ENCODE data around the gene COL21A1. TPM values are rescaled to one million over a fixed set of nuclear protein-coding genes. Genes with fewer than 3 reads are reported as not detected.

COL21A1 gene
- total and polyA plus RNA-seq, 2 of the 13 experiments (the other 11 are each of a cell fraction or from before 2014, with no cell fraction given): 0.13 TPM; not detected in 1

GRCh38 chr6:56072856-56073255 lies 174.5 kb downstream of the COL21A1 start:
- 5% methylated on average over 1 of the region's 1 CpG for WGBS (ENCODE audit: low lambda C conversion rate)
- ChIA-PET POLR2A (no interaction called here), CTCF (ENCODE audit: low intra/inter-chr PET ratio, low total read pairs) (no interaction called here)
- intact Hi-C loops (cut with micrococcal nuclease; ENCODE audit: unreplicated experiment) (no loop called here), in situ Hi-C loops (cut with HindIII; ENCODE audit: extremely low pct_ligation_motif_present, low pct_unique_long_range_greater_than_20kb) (no loop called here)
- no peak overlapping the region for H3K4me2 ChIP-seq (ENCODE audit: low read depth, low read length)
- no peaks in the 10 kb centered on the region for H3K27me3 ChIP-seq (ENCODE audit: control insufficient read depth in 1 of 2, insufficient read depth in 2 of 2, low read length in 2 of 2)
- ATAC-seq (no peak), DNase-seq (ENCODE audit: low spot score) (no peak), FAIRE-seq (no peak)
- H3K36me3 ChIP-seq (replicated peaks in 1 of 2; ENCODE audit: control insufficient read depth in 1 of 2, insufficient read depth in 2 of 2, low read length in 2 of 2): no peaks in the 10 kb centered on the region
- TF ChIP-seq ZFP36L2 (CRISPR knock-in tag; IDR thresholded peaks at IDR 0.05) (no peak), GFI1 (CRISPR knock-in tag; IDR thresholded peaks at IDR 0.05; ENCODE audit: borderline replicate concordance) (no peak), ZFYVE20 (CRISPR knock-in tag; IDR thresholded peaks at IDR 0.05; ENCODE audit: borderline replicate concordance, low read depth) (no peak), CENPT (CRISPR knock-in tag; IDR thresholded peaks at IDR 0.05; ENCODE audit: low read depth) (no peak), ZNF616 (CRISPR knock-in tag; IDR thresholded peaks at IDR 0.05; ENCODE audit: low read depth) (no peak), ETV6 (CRISPR knock-in tag; conservative IDR thresholded peaks at IDR 0.05) (no peak), ZNF577 (CRISPR knock-in tag; IDR thresholded peaks at IDR 0.05; ENCODE audit: borderline replicate concordance, low read depth) (no peak), SAFB2 (CRISPR knock-in tag; IDR thresholded peaks at IDR 0.05; ENCODE audit: borderline replicate concordance, low read depth) (no peak), ZNF891 (CRISPR knock-in tag; IDR thresholded peaks at IDR 0.05) (no peak), ZFP36 (IDR thresholded peaks at IDR 0.05; ENCODE audit: borderline replicate concordance, low read depth, low read length, partially characterized antibody) (no peak)
- TF ChIP-seq, protein P1, sequence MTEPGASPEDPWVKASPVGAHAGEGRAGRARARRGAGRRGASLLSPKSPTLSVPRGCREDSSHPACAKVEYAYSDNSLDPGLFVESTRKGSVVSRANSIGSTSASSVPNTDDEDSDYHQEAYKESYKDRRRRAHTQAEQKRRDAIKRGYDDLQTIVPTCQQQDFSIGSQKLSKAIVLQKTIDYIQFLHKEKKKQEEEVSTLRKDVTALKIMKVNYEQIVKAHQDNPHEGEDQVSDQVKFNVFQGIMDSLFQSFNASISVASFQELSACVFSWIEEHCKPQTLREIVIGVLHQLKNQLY (CRISPR knock-in tag; IDR thresholded peaks at IDR 0.05): no peak
- no peaks in the 10 kb centered on the region for H4K20me1 ChIP-seq (ENCODE audit: insufficient read depth, low read length)
- H3K9ac ChIP-seq (ENCODE audit: insufficient read depth, low read depth, low read length): no peak overlapping the region
- no peak overlapping the region for H2AFZ ChIP-seq (ENCODE audit: low read length)
- BruUV-seq (replicated peaks): no TSS peak
- no peak overlapping the region for H3K4me3 ChIP-seq (replicated peaks in 1 of 3; ENCODE audit: insufficient read depth in 1 of 3, low read depth in 2 of 3, low read length in 3 of 3)
- no peaks in the 10 kb centered on the region for H3K9me3 ChIP-seq (ENCODE audit: low read length)
- H3K4me1 ChIP-seq (ENCODE audit: insufficient read depth, low read length): no peaks in the 10 kb centered on the region
- no peak overlapping the region for H3K27ac ChIP-seq (ENCODE audit: extremely low read length, insufficient read depth, low read length)
- H3K79me2 ChIP-seq (ENCODE audit: insufficient read depth, low read length): no peaks in the 10 kb centered on the region

All from HepG2 (cell line).